GM23338 (cell line): ENCODE results near the gene SEZ6L. TPM values are rescaled to one million over a fixed set of nuclear protein-coding genes. Genes with fewer than 3 reads are reported as not detected.

ENCODE experiments used
- ATAC-seq: fragments of 200-7000 bp; cut with Tn5 transposase; 3 replicates; pipeline ENCODE4 v1.9.1; 2020
- DNase-seq: peaks from one replicate; pipeline ENCODE4 v3.0.0-alpha.2; 2015; ENCODE audit warnings: low spot score
- H2AFZ ChIP-seq: fragments of 200-600 bp; sonication (generic); 2 replicates; pipeline ENCODE4 v1.8.0; 2016; ENCODE audit warnings: antibody characterized with exemption, mild to moderate bottlenecking, moderate library complexity
- H3F3A ChIP-seq: fragments of 200-600 bp; sonication (generic); replicated peaks from 2 replicates; pipeline ENCODE4 v1.8.0; 2017; ENCODE audit warnings: antibody characterized with exemption, mixed run types, low read depth
- H3K27ac ChIP-seq: fragments of 200-600 bp; sonication (generic); 2 replicates; pipeline ENCODE4 v1.6.1; 2016; ENCODE audit warnings: low read depth
- H3K27me3 ChIP-seq: fragments of 200-600 bp; sonication (generic); 2 replicates; pipeline ENCODE4 v1.8.0; 2016; ENCODE audit warnings: mild to moderate bottlenecking, mixed run types, moderate library complexity; ENCODE audit not compliant: insufficient read depth
- H3K36me3 ChIP-seq: fragments of 200-600 bp; sonication (generic); 2 replicates; pipeline ENCODE4 v1.8.0; 2016; ENCODE audit warnings: mild to moderate bottlenecking; ENCODE audit not compliant: insufficient read depth
- H3K4me1 ChIP-seq: fragments of 200-600 bp; sonication (generic); 2 replicates; pipeline ENCODE4 v1.8.0; 2016; ENCODE audit warnings: mild to moderate bottlenecking, moderate library complexity; ENCODE audit not compliant: insufficient read depth
- H3K4me2 ChIP-seq: fragments of 200-600 bp; sonication (generic); 2 replicates; pipeline ENCODE4 v1.7.1; 2017; ENCODE audit warnings: mixed run types
- H3K4me3 ChIP-seq: fragments of 200-600 bp; sonication (generic); 2 replicates; pipeline ENCODE4 v1.6.1; 2016; ENCODE audit warnings: mixed run types
- H3K79me2 ChIP-seq: fragments of 200-600 bp; sonication (generic); replicated peaks from 2 replicates; pipeline ENCODE4 v1.8.0; 2017; ENCODE audit warnings: mild to moderate bottlenecking; ENCODE audit not compliant: insufficient read depth
- H3K9me2 ChIP-seq: fragments of 200-600 bp; sonication (generic); 2 replicates; pipeline ENCODE4 v1.8.0; 2017; ENCODE audit not compliant: insufficient read depth
- H4K20me1 ChIP-seq: fragments of 200-600 bp; sonication (generic); replicated peaks from 2 replicates; pipeline ENCODE4 v1.8.0; 2017; ENCODE audit warnings: mild to moderate bottlenecking; ENCODE audit not compliant: insufficient read depth
- H3K27ac Mint-ChIP-seq: 2 replicates; pipeline ENCODE4 v1.8.0; 2020; ENCODE audit warnings: inconsistent platforms, mild to moderate bottlenecking, moderate library complexity, mixed read lengths
- H3K27me3 Mint-ChIP-seq: 3 replicates; pipeline ENCODE4 v1.8.0; 2022; ENCODE audit warnings: low read depth, mild to moderate bottlenecking, moderate library complexity, mixed read lengths, inconsistent platforms; ENCODE audit not compliant: insufficient read depth, poor library complexity
- H3K36me3 Mint-ChIP-seq: 3 replicates; pipeline ENCODE4 v1.8.0; 2021; ENCODE audit warnings: low read depth, mild to moderate bottlenecking, inconsistent platforms, moderate library complexity, mixed read lengths
- H3K4me1 Mint-ChIP-seq: 3 replicates; pipeline ENCODE4 v1.8.0; 2020; ENCODE audit warnings: mild to moderate bottlenecking, inconsistent platforms, mixed read lengths
- H3K4me3 Mint-ChIP-seq: 3 replicates; pipeline ENCODE4 v1.8.0; 2021; ENCODE audit warnings: moderate library complexity, mild to moderate bottlenecking, inconsistent platforms, mixed read lengths
- H3K9me3 Mint-ChIP-seq: 3 replicates; pipeline ENCODE4 v1.8.0; 2020; ENCODE audit warnings: moderate library complexity, mild to moderate bottlenecking, inconsistent platforms, mixed read lengths
- CREB1 ChIP-seq: fragments of 250-450 bp; sonication (Bioruptor Pico); IDR thresholded peaks from 2 replicates; pipeline ENCODE4 v1.5.0; 2020; ENCODE audit warnings: low read depth, mild to moderate bottlenecking, moderate library complexity
- JUNB ChIP-seq: IDR thresholded peaks from one replicate; pipeline ENCODE4 v1.6.1; 2016; ENCODE audit warnings: antibody characterized with exemption; ENCODE audit not compliant: unreplicated experiment
- NANOG ChIP-seq: IDR thresholded peaks from 2 replicates; pipeline ENCODE4 v1.6.1; 2016; ENCODE audit warnings: antibody characterized with exemption, borderline replicate concordance
- POLR2AphosphoS5 ChIP-seq: IDR thresholded peaks from 2 replicates; pipeline ENCODE4 v1.6.1; 2016; ENCODE audit warnings: antibody characterized with exemption, low read depth
- polyA plus RNA-seq: library from polyadenylated mRNA; unstranded; fragments of >200 nt; fragmentation: Nextera tagmentation; extraction: Ambion mirVana; gene quantifications from 2 replicates; pipeline ENCODE4 v1.2.1, GENCODE V29; 2016
- total RNA-seq: library from RNA; depleted of rRNA; stranded (reverse); fragments of >200 nt; shearing (Covaris generic); gene quantifications from 2 replicates; pipeline ENCODE4 v1.2.3, GENCODE V29; 2014
- TF ChIP-seq, protein P1 (sequence below): IDR thresholded peaks from 2 replicates; pipeline ENCODE4 v1.6.1; 2016; ENCODE audit warnings: antibody characterized with exemption
- TF ChIP-seq, protein P2 (sequence below): IDR thresholded peaks from one replicate; pipeline ENCODE4 v1.6.1; 2018; ENCODE audit warnings: antibody characterized with exemption; ENCODE audit not compliant: unreplicated experiment
- TF ChIP-seq, protein P3 (sequence below), 2 experiments: fragments of 200-600 bp in 1 of 2; sonication (generic) in 1 of 2; conservative IDR thresholded peaks; 2 replicates each; pipeline versions ENCODE4 v1.5.1 to v1.6.1; 2016 to 2017; ENCODE audit warnings: antibody characterized with exemption in 2 of 2, low read depth in 2 of 2, mild to moderate bottlenecking in 2 of 2, moderate library complexity in 1 of 2
- TF ChIP-seq, protein P4 (sequence below): fragments of 250-450 bp; sonication (Bioruptor Pico); IDR thresholded peaks from 2 replicates; pipeline ENCODE4 v1.5.0; 2020; ENCODE audit warnings: mild to moderate bottlenecking, moderate library complexity

The SEZ6L gene
- total and polyA plus RNA-seq, 2 experiments from 2014 or later = 0.13 to 0.24 TPM

DNA sequence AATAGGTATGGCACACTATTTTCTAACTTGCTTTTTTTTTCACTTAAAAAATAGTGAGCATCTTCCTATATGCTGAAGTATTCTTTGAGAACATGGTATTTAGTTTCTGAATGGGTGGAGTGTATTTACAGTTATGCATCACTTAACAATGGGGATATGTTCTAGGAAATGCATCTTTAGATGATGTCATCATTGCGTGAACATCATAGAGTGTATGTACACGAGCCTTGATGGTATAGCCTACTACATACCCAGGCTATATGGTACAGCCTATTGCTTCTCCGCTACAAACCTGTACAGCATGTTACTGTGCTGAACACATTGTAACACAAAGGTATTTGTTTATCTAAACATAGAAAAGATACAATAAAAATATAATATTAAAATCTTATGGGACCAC lies 135.5 kb downstream of the SEZ6L start:
- no peaks in the 10 kb centered on the region for H3K36me3 Mint-ChIP-seq
- Histone ChIP-seq H3K4me3 (no peak overlapping the region), H3K79me2 (no peaks in the 10 kb centered on the region), H4K20me1 (no peaks in the 10 kb centered on the region; the same call in 1 of the 2 replicates), H2AFZ (no peak overlapping the region), H3K27me3 (no peaks in the 10 kb centered on the region), H3K4me2 (no peak overlapping the region), H3K36me3 (no peaks in the 10 kb centered on the region), H3K27ac (no peak overlapping the region), H3F3A (no peaks in the 10 kb centered on the region), H3K9me2 (peaks cover 3% of the 10 kb centered on the region; the same call in 1 of the 2 replicates), H3K4me1 (no peaks in the 10 kb centered on the region)
- no peak overlapping the region for H3K27ac Mint-ChIP-seq
- H3K4me1 Mint-ChIP-seq = peaks cover 9% of the 10 kb centered on the region; the same call in 2 of the 3 replicates
- no peaks in the 10 kb centered on the region; the same call in 2 of the 3 replicates for H3K9me3 Mint-ChIP-seq
- H3K27me3 Mint-ChIP-seq = peaks cover 3% of the 10 kb centered on the region
- no peak for TF ChIP-seq NANOG
- TF ChIP-seq, protein P1, sequence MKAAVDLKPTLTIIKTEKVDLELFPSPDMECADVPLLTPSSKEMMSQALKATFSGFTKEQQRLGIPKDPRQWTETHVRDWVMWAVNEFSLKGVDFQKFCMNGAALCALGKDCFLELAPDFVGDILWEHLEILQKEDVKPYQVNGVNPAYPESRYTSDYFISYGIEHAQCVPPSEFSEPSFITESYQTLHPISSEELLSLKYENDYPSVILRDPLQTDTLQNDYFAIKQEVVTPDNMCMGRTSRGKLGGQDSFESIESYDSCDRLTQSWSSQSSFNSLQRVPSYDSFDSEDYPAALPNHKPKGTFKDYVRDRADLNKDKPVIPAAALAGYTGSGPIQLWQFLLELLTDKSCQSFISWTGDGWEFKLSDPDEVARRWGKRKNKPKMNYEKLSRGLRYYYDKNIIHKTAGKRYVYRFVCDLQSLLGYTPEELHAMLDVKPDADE = no peak
- H3K4me3 Mint-ChIP-seq = no peak overlapping the region
- DNase-seq (no peak), ATAC-seq (no peak)

DNA sequence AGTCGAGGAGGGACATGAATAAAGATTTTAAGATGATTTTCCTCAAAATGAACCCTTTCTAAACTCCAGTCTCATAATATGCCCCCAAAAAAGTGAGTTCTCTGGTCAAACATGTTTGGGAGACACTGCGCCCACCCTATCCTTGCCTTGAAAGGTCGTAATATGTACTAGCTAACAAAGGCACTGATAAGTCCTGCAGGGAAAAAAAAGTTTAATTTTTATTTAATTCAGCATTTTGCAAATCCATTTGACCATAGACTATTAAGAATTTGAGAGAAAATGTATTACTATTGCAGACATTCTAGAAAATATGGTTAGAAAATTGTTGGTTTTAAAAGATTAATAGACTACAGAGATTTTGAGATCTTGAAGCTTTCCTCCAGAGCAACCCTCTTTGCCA lies 139.2 kb downstream of the SEZ6L start:
- Mint-ChIP-seq H3K27ac (no peak overlapping the region), H3K9me3 (no peaks in the 10 kb centered on the region; the same call in 2 of the 3 replicates), H3K4me3 (no peak overlapping the region), H3K27me3 (peaks cover 6% of the 10 kb centered on the region), H3K4me1 (peaks cover 9% of the 10 kb centered on the region; the same call in 2 of the 3 replicates), H3K36me3 (no peaks in the 10 kb centered on the region)
- Histone ChIP-seq H3K36me3 (no peaks in the 10 kb centered on the region), H3K79me2 (no peaks in the 10 kb centered on the region), H3K27me3 (no peaks in the 10 kb centered on the region), H3K27ac (no peak overlapping the region), H4K20me1 (no peaks in the 10 kb centered on the region), H3F3A (no peaks in the 10 kb centered on the region), H3K4me2 (no peak overlapping the region), H3K9me2 (no peaks in the 10 kb centered on the region), H3K4me3 (no peak overlapping the region), H3K4me1 (no peaks in the 10 kb centered on the region), H2AFZ (no peak overlapping the region)
- no peak for ATAC-seq
- no peak for DNase-seq
- TF ChIP-seq, protein P2, sequence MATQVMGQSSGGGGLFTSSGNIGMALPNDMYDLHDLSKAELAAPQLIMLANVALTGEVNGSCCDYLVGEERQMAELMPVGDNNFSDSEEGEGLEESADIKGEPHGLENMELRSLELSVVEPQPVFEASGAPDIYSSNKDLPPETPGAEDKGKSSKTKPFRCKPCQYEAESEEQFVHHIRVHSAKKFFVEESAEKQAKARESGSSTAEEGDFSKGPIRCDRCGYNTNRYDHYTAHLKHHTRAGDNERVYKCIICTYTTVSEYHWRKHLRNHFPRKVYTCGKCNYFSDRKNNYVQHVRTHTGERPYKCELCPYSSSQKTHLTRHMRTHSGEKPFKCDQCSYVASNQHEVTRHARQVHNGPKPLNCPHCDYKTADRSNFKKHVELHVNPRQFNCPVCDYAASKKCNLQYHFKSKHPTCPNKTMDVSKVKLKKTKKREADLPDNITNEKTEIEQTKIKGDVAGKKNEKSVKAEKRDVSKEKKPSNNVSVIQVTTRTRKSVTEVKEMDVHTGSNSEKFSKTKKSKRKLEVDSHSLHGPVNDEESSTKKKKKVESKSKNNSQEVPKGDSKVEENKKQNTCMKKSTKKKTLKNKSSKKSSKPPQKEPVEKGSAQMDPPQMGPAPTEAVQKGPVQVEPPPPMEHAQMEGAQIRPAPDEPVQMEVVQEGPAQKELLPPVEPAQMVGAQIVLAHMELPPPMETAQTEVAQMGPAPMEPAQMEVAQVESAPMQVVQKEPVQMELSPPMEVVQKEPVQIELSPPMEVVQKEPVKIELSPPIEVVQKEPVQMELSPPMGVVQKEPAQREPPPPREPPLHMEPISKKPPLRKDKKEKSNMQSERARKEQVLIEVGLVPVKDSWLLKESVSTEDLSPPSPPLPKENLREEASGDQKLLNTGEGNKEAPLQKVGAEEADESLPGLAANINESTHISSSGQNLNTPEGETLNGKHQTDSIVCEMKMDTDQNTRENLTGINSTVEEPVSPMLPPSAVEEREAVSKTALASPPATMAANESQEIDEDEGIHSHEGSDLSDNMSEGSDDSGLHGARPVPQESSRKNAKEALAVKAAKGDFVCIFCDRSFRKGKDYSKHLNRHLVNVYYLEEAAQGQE = no peak
- TF ChIP-seq, protein P3, sequence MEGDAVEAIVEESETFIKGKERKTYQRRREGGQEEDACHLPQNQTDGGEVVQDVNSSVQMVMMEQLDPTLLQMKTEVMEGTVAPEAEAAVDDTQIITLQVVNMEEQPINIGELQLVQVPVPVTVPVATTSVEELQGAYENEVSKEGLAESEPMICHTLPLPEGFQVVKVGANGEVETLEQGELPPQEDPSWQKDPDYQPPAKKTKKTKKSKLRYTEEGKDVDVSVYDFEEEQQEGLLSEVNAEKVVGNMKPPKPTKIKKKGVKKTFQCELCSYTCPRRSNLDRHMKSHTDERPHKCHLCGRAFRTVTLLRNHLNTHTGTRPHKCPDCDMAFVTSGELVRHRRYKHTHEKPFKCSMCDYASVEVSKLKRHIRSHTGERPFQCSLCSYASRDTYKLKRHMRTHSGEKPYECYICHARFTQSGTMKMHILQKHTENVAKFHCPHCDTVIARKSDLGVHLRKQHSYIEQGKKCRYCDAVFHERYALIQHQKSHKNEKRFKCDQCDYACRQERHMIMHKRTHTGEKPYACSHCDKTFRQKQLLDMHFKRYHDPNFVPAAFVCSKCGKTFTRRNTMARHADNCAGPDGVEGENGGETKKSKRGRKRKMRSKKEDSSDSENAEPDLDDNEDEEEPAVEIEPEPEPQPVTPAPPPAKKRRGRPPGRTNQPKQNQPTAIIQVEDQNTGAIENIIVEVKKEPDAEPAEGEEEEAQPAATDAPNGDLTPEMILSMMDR (conservative IDR thresholded peaks at IDR 0.05; ENCODE audit: low read depth in 2 of 2) = no peak
- TF ChIP-seq POLR2AphosphoS5 (no peak), JUNB (no peak), CREB1 (no peak)
- TF ChIP-seq, protein P1 = no peak
- TF ChIP-seq, protein P4, sequence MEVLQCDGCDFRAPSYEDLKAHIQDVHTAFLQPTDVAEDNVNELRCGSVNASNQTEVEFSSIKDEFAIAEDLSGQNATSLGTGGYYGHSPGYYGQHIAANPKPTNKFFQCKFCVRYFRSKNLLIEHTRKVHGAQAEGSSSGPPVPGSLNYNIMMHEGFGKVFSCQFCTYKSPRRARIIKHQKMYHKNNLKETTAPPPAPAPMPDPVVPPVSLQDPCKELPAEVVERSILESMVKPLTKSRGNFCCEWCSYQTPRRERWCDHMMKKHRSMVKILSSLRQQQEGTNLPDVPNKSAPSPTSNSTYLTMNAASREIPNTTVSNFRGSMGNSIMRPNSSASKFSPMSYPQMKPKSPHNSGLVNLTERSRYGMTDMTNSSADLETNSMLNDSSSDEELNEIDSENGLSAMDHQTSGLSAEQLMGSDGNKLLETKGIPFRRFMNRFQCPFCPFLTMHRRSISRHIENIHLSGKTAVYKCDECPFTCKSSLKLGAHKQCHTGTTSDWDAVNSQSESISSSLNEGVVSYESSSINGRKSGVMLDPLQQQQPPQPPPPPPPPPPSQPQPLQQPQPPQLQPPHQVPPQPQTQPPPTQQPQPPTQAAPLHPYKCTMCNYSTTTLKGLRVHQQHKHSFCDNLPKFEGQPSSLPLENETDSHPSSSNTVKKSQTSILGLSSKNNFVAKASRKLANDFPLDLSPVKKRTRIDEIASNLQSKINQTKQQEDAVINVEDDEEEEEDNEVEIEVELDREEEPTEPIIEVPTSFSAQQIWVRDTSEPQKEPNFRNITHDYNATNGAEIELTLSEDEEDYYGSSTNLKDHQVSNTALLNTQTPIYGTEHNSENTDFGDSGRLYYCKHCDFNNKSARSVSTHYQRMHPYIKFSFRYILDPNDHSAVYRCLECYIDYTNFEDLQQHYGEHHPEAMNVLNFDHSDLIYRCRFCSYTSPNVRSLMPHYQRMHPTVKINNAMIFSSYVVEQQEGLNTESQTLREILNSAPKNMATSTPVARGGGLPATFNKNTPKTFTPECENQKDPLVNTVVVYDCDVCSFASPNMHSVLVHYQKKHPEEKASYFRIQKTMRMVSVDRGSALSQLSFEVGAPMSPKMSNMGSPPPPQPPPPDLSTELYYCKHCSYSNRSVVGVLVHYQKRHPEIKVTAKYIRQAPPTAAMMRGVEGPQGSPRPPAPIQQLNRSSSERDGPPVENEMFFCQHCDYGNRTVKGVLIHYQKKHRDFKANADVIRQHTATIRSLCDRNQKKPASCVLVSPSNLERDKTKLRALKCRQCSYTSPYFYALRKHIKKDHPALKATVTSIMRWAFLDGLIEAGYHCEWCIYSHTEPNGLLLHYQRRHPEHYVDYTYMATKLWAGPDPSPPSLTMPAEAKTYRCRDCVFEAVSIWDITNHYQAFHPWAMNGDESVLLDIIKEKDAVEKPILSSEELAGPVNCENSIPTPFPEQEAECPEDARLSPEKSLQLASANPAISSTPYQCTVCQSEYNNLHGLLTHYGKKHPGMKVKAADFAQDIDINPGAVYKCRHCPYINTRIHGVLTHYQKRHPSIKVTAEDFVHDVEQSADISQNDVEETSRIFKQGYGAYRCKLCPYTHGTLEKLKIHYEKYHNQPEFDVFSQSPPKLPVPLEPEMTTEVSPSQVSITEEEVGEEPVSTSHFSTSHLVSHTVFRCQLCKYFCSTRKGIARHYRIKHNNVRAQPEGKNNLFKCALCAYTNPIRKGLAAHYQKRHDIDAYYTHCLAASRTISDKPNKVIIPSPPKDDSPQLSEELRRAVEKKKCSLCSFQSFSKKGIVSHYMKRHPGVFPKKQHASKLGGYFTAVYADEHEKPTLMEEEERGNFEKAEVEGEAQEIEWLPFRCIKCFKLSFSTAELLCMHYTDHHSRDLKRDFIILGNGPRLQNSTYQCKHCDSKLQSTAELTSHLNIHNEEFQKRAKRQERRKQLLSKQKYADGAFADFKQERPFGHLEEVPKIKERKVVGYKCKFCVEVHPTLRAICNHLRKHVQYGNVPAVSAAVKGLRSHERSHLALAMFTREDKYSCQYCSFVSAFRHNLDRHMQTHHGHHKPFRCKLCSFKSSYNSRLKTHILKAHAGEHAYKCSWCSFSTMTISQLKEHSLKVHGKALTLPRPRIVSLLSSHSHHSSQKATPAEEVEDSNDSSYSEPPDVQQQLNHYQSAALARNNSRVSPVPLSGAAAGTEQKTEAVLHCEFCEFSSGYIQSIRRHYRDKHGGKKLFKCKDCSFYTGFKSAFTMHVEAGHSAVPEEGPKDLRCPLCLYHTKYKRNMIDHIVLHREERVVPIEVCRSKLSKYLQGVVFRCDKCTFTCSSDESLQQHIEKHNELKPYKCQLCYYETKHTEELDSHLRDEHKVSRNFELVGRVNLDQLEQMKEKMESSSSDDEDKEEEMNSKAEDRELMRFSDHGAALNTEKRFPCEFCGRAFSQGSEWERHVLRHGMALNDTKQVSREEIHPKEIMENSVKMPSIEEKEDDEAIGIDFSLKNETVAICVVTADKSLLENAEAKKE (CRISPR knock-in tag) = no peak
